ENCODE data around the gene DEGS2.

DNA sequence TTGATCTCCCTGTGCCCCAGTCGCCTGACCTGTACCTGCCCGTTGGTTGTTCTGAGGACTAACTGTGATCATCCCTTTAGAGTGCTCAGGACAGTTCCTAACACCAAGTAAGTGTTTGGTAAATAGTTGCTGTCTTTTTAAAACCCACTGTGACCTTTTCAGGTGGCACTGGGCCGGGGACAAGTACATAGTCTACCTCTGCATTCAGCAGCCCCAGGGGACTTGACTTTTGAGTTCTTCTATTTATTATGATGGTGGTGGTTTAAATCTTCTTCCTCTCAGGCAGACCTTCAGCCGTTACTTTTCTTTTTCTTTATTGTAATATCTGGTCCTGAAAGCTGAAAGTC lies 55.5 kb downstream of the DEGS2 start:
- TF ChIP-seq CTCF (IDR thresholded peaks at IDR 0.05) (no peak), EZH2 (IDR thresholded peaks at IDR 0.05; ENCODE audit: borderline replicate concordance, insufficient read depth, low read depth, low read length, poor library complexity, severe bottlenecking) (no peak)

Measured in B cell (primary cell).